Prostate gland (tissue), 2 donors: ENCODE results near the gene EXOC6.

Experiments used
- POLR2A ChIP-seq: fragments of 450-650 bp; IDR thresholded peaks from one replicate; pipeline ENCODE4 v1.6.1; 2016; ENCODE audit warnings: antibody characterized with exemption, mild to moderate bottlenecking
- TF ChIP-seq, protein P1 (sequence below), 4 experiments: fragments of 200-600 bp in 2 of 4; fragments of 450-650 bp in 2 of 4; sonication (generic) in 2 of 4; IDR thresholded peaks; 1 replicate in 3 of 4; 2 replicates in 1 of 4; pipeline ENCODE4 v1.5.1; 2016 to 2019; ENCODE audit warnings: antibody characterized with exemption in 4 of 4, mild to moderate bottlenecking in 2 of 4, moderate library complexity in 2 of 4

DNA sequence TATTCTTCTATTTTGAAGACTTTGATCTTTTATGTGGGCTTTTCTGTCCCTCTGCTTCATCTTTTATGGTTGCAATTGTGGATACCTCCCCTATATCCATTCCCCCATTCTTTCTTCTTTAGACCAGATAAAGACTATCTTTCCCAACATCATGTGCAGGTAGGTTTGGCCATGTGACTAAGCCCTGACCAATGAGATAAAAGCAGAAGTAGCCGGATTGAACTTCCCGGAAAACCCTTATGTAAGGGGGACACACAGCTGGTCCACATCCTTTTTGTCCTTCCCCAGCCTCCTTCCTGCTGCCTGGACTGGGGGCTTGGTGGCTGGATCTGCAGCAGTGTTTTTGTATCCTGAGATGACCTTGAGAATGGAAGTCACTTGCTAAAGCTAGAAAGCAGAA, 33.5 kb upstream of the EXOC6 start:
- TF ChIP-seq POLR2A, result no peak
- TF ChIP-seq, protein P1, sequence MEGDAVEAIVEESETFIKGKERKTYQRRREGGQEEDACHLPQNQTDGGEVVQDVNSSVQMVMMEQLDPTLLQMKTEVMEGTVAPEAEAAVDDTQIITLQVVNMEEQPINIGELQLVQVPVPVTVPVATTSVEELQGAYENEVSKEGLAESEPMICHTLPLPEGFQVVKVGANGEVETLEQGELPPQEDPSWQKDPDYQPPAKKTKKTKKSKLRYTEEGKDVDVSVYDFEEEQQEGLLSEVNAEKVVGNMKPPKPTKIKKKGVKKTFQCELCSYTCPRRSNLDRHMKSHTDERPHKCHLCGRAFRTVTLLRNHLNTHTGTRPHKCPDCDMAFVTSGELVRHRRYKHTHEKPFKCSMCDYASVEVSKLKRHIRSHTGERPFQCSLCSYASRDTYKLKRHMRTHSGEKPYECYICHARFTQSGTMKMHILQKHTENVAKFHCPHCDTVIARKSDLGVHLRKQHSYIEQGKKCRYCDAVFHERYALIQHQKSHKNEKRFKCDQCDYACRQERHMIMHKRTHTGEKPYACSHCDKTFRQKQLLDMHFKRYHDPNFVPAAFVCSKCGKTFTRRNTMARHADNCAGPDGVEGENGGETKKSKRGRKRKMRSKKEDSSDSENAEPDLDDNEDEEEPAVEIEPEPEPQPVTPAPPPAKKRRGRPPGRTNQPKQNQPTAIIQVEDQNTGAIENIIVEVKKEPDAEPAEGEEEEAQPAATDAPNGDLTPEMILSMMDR (IDR thresholded peaks at IDR 0.05), result no peak
